ENCODE data around the gene CLPTM1L.
"Not testable (repeated sequence)": the region's sequence is repeated elsewhere in the genome, so short reads cannot be mapped to it uniquely, and the experiment has no call there.

CLPTM1L gene

DNA sequence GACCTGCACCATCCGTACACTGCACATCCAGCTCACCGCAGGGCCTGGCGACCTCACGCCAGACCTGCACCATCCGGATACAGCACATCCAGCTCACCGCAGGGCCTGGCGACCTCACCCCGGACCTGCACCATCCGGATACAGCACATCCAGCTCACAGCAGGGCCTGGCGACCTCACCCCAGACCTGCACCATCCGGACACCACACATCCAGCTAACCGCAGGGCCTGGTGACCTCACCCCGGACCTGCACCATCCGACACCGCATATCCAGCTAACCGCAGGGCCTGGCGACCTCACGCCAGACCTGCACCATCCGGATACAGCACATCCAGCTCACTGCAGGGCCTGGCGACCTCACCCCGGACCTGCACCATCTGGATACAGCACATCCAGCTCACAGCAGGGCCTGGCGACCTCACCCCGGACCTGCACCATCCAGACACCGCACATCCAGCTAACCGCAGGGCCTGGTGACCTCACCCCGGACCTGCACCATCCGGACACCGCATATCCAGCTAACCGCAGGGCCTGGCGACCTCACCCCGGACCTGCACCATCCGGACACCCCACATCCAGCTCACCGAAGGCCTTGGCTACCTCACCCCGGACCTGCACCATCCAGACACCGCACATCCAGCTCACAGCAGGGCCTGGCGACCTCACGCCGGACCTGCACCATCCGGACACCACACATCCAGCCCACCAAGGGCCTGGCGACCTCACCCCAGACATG lies 61.7 kb downstream of the CLPTM1L start:
- H2BK5ac ChIP-seq (ENCODE audit: low read depth, low read length, poor library complexity, severe bottlenecking) = not testable (repeated sequence)
- 87% methylated on average over 37 of the region's 40 CpGs for WGBS

DNA sequence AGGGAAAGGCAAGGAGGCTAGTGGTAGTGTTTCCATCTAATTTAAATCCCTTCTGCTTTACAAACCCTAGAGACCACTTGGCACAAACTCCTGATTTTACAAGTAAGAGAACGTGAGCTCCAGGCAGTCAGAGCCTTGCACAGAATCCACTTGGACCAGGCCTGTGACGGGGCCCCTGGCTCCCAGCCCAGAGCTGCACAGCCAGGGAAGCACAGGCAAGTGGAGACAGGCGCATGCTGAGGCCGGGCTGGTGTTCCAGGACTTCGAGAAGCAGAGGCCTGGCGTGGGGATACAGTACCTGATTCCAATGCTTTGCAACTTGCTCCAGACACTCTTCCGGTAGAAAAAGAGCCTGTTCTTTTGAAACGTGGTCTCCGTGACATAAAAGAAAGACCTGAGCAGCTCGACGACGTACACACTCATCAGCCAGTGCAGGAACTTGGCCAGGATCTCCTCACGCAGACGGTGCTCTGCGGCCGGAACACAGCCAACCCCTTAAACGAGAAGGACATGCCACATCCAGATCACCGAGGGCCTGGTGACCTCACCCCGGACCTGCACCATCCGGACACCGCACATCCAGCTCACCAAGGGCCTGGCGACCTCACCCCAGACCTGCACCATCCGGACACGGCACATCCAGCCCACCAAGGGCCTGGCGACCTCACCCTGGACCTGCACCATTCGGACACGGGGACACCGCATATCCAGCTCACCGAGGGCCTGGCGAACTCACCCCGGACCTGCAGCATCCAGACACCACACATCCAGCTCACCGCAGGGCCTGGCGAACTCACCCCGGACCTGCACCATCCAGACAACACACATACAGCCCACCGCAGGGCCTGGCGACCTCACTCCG lies 62.5 kb downstream of the CLPTM1L start:
- no peak overlapping the region for H3K27ac ChIP-seq (ENCODE audit: low read length, poor library complexity, severe bottlenecking)
- 83% methylated on average over 37 of the region's 37 CpGs for WGBS

More for the DNA sequence above, 61.7 kb downstream of the CLPTM1L start:
- H2AK5ac ChIP-seq (ENCODE audit: low read length, severe bottlenecking); H3K9me3 ChIP-seq (ENCODE audit: control insufficient read depth, low read length); H3K36me3 ChIP-seq (ENCODE audit: control insufficient read depth in 1 of 2, insufficient read depth in 2 of 2, low read depth in 1 of 2, low read length in 2 of 2); H2BK15ac ChIP-seq (ENCODE audit: low read depth, poor library complexity, severe bottlenecking); H3K79me1 ChIP-seq (replicated peaks; ENCODE audit: low read length, poor library complexity, severe bottlenecking); H3K27me3 ChIP-seq (ENCODE audit: control insufficient read depth in 1 of 2, insufficient read depth in 1 of 2, low read length in 2 of 2); H3K4me3 ChIP-seq (ENCODE audit: insufficient read depth in 1 of 2, low read depth in 1 of 2, low read length in 2 of 2); H4K8ac ChIP-seq (ENCODE audit: low read length); H2BK12ac ChIP-seq (ENCODE audit: low read length in 2 of 2); H2AFZ ChIP-seq (ENCODE audit: low read depth, low read length); H3K27ac ChIP-seq (ENCODE audit: low read length, poor library complexity, severe bottlenecking); H3K4me2 ChIP-seq (ENCODE audit: low read length, poor library complexity, severe bottlenecking); H3K14ac ChIP-seq (ENCODE audit: low read length in 2 of 2); H4K91ac ChIP-seq (ENCODE audit: low read length); H3K23ac ChIP-seq (ENCODE audit: low read length in 2 of 2); H3K18ac ChIP-seq (ENCODE audit: low read depth in 1 of 2, low read length in 2 of 2); H3K4me1 ChIP-seq (ENCODE audit: control insufficient read depth, insufficient read depth, low read depth, low read length); DNase-seq; H3K4ac ChIP-seq (ENCODE audit: low read depth in 1 of 2, low read length in 2 of 2); H2BK120ac ChIP-seq (ENCODE audit: low read depth, low read length); H3K9ac ChIP-seq (ENCODE audit: low read length): not testable (repeated sequence)

DNA sequence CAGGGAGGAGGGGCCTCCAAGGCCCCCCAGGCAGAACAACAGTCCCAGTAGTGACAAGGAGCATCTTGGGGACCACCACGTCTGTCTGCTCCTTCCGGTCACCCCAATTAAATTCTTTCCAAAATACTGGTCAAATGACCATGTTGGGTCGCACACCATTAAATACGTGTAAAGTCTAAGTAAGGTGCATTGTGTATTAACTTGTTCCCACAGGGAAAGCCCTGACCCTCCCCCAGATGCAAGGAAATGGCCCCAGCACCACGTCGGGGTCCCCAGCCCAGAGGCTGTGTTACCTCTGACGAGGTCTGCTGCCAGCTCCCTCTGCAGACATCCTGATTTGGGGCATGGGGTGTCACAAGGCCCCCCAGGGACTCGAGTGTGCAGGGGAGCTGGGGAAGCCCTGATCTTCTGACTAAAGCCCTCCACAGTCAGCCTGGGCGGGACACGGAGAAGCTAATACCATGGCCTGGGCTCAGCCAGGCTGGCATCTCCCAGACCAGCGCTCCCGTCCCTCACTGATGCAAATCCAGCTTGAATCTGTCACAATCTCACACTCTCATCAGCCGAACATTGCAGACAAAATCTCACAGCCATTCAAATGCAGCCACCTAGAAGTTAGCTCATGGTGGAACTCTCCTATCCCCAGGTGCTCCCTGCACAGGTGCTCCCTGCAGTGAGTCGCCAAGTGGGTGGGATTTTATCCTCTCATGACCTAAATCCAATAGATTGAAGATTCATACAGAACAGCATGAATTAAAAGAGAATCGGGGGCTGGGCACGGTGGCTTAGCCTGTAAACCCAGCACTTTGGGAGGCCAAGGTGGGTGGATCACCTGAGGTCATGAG lies 63.6 kb downstream of the CLPTM1L start:
- no peaks in the 10 kb centered on the region for H3K36me3 ChIP-seq (ENCODE audit: control insufficient read depth in 1 of 2, insufficient read depth in 2 of 2, low read depth in 1 of 2, low read length in 2 of 2)
- H2BK5ac ChIP-seq (ENCODE audit: low read depth, low read length, poor library complexity, severe bottlenecking) = no peak overlapping the region
- no peak overlapping the region for H2BK120ac ChIP-seq (ENCODE audit: low read depth, low read length)
- H3K4ac ChIP-seq (ENCODE audit: low read depth in 1 of 2, low read length in 2 of 2) = no peak overlapping the region
- H2BK15ac ChIP-seq (ENCODE audit: low read depth, poor library complexity, severe bottlenecking) = no peak overlapping the region
- no peak overlapping the region for H3K4me3 ChIP-seq (ENCODE audit: insufficient read depth in 1 of 2, low read depth in 1 of 2, low read length in 2 of 2)
- 84% methylated on average over 14 of the region's 16 CpGs for WGBS
- peaks cover 4% of the 10 kb centered on the region for H3K9me3 ChIP-seq (ENCODE audit: control insufficient read depth, low read length)
- no peak overlapping the region for H2BK12ac ChIP-seq (ENCODE audit: low read length in 2 of 2)
- no peak overlapping the region for H3K4me2 ChIP-seq (ENCODE audit: low read length, poor library complexity, severe bottlenecking)
- no peaks in the 10 kb centered on the region for H3K27me3 ChIP-seq (ENCODE audit: control insufficient read depth in 1 of 2, insufficient read depth in 1 of 2, low read length in 2 of 2)
- H3K27ac ChIP-seq (ENCODE audit: low read length, poor library complexity, severe bottlenecking) = no peak overlapping the region
- no peaks in the 10 kb centered on the region for H3K79me1 ChIP-seq (replicated peaks; ENCODE audit: low read length, poor library complexity, severe bottlenecking)
- H4K91ac ChIP-seq (ENCODE audit: low read length) = no peak overlapping the region
- no peak overlapping the region for H4K8ac ChIP-seq (ENCODE audit: low read length)
- no peak overlapping the region for H3K14ac ChIP-seq (ENCODE audit: low read length in 2 of 2)
- no peaks in the 10 kb centered on the region for H3K4me1 ChIP-seq (ENCODE audit: control insufficient read depth, insufficient read depth, low read depth, low read length)
- no peak overlapping the region for H2AK5ac ChIP-seq (ENCODE audit: low read length, severe bottlenecking)
- no peak overlapping the region for H2AFZ ChIP-seq (ENCODE audit: low read depth, low read length)
- no peak overlapping the region for H3K23ac ChIP-seq (ENCODE audit: low read length in 2 of 2)
- H3K18ac ChIP-seq (ENCODE audit: low read depth in 1 of 2, low read length in 2 of 2) = no peak overlapping the region
- H3K9ac ChIP-seq (ENCODE audit: low read length) = no peak overlapping the region
- DNase-seq = no peak

More for the DNA sequence above, 62.5 kb downstream of the CLPTM1L start:
- H3K9ac ChIP-seq (ENCODE audit: low read length) = no peak overlapping the region
- H3K4me3 ChIP-seq (ENCODE audit: insufficient read depth in 1 of 2, low read depth in 1 of 2, low read length in 2 of 2) = no peak overlapping the region
- H4K91ac ChIP-seq (ENCODE audit: low read length) = no peak overlapping the region
- H2BK120ac ChIP-seq (ENCODE audit: low read depth, low read length) = no peak overlapping the region
- no peak overlapping the region for H3K23ac ChIP-seq (ENCODE audit: low read length in 2 of 2)
- no peaks in the 10 kb centered on the region for H3K79me1 ChIP-seq (replicated peaks; ENCODE audit: low read length, poor library complexity, severe bottlenecking)
- no peak overlapping the region for H3K4me2 ChIP-seq (ENCODE audit: low read length, poor library complexity, severe bottlenecking)
- H2AK5ac ChIP-seq (ENCODE audit: low read length, severe bottlenecking) = no peak overlapping the region
- peaks cover 4% of the 10 kb centered on the region for H3K9me3 ChIP-seq (ENCODE audit: control insufficient read depth, low read length)
- no peaks in the 10 kb centered on the region for H3K27me3 ChIP-seq (ENCODE audit: control insufficient read depth in 1 of 2, insufficient read depth in 1 of 2, low read length in 2 of 2)
- H4K8ac ChIP-seq (ENCODE audit: low read length) = no peak overlapping the region
- H2BK12ac ChIP-seq (ENCODE audit: low read length in 2 of 2) = no peak overlapping the region
- no peak overlapping the region for H3K4ac ChIP-seq (ENCODE audit: low read depth in 1 of 2, low read length in 2 of 2)
- DNase-seq = no peak
- no peak overlapping the region for H2BK5ac ChIP-seq (ENCODE audit: low read depth, low read length, poor library complexity, severe bottlenecking)
- H2BK15ac ChIP-seq (ENCODE audit: low read depth, poor library complexity, severe bottlenecking) = no peak overlapping the region
- no peaks in the 10 kb centered on the region for H3K4me1 ChIP-seq (ENCODE audit: control insufficient read depth, insufficient read depth, low read depth, low read length)
- no peak overlapping the region for H2AFZ ChIP-seq (ENCODE audit: low read depth, low read length)
- no peak overlapping the region for H3K18ac ChIP-seq (ENCODE audit: low read depth in 1 of 2, low read length in 2 of 2)
- no peak overlapping the region for H3K14ac ChIP-seq (ENCODE audit: low read length in 2 of 2)
- no peaks in the 10 kb centered on the region for H3K36me3 ChIP-seq (ENCODE audit: control insufficient read depth in 1 of 2, insufficient read depth in 2 of 2, low read depth in 1 of 2, low read length in 2 of 2)

Data from mesenchymal stem cell (in vitro differentiated cells and primary cell).